ENCODE data around the gene SCAMP4.

The SCAMP4 gene

DNA sequence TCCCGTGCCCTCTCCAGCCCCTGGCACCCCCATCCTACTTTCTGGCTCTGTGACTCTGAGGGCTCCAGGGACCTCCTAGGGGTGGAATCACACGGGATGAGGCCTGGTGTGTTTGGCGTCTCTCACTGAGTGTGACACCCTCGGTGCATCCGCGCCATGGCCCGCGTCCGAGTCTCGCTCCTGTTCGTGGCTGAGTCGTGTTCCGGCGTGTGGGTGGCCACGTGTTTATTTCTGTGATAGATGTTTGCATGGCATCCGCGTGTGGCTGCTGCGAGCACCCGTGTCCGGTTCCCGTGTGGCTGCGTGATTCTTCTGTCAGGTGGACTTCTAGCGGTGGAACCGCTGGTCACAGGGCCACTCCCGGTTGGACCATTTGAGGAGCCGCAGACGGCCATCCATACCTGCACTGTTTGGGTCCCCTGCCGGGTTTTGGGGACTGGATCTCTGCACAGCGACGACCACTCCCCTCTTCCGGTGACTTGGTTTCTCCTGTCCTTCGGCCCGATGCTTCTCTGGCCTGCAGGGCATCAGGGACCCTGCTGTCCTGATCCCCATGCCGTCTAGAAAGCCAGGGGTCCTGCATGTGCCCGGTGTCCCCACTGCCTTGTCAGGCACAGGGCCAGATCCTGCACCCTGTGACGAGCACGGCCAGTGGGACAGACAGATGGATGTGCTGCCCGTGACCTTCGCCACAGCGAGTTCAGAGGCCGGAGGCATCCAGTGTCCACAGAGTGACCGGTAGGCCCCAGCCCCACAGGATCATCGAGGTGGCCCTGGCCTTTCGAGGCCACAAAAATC, 44.3 kb downstream of the SCAMP4 start:
- Histone ChIP-seq H3K36me3 (peaks cover 42% of the 10 kb centered on the region), H3K4me1 (ENCODE audit: control insufficient read depth in 1 of 2, insufficient read depth in 1 of 2, low read depth in 1 of 2, low read length in 1 of 2) (peaks cover 19 to 21% of the 10 kb centered on the region in 2 experiments), H3K9me3 (no peaks in the 10 kb centered on the region), H3K27me3 (no peaks in the 10 kb centered on the region), H3K27ac (peak overlapping the region; percentile 70), H3K4me3 (ENCODE audit: low read depth in 1 of 2, low read length in 1 of 2) (no peak overlapping the region)
- TF ChIP-seq, protein P1, sequence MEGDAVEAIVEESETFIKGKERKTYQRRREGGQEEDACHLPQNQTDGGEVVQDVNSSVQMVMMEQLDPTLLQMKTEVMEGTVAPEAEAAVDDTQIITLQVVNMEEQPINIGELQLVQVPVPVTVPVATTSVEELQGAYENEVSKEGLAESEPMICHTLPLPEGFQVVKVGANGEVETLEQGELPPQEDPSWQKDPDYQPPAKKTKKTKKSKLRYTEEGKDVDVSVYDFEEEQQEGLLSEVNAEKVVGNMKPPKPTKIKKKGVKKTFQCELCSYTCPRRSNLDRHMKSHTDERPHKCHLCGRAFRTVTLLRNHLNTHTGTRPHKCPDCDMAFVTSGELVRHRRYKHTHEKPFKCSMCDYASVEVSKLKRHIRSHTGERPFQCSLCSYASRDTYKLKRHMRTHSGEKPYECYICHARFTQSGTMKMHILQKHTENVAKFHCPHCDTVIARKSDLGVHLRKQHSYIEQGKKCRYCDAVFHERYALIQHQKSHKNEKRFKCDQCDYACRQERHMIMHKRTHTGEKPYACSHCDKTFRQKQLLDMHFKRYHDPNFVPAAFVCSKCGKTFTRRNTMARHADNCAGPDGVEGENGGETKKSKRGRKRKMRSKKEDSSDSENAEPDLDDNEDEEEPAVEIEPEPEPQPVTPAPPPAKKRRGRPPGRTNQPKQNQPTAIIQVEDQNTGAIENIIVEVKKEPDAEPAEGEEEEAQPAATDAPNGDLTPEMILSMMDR (IDR thresholded peaks at IDR 0.05): no peak

DNA sequence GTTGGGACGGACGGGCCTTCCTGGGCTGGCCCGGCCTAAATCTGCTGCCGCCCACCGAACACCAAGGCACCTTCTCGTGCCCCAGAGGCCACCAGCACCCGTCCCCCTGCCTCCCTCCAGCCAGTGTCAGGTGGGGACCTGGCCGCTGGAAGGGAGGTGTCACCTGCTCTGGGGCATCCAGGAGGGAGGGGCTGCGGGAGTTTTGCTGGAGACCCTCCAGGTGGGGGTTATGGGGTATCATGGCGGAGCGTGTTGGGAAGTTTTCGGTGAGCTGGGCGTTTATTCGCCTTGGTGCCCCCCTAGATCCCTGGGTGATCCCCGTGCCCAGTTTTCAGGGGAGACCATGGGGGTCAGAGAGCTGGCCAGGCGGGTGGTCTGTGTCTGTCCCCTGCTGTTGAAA, 45.4 kb downstream of the SCAMP4 start:
- H3K4me3 ChIP-seq (ENCODE audit: low read depth in 1 of 2, low read length in 1 of 2): no peak overlapping the region
- H3K9me3 ChIP-seq: no peaks in the 10 kb centered on the region
- TF ChIP-seq, protein P1 (IDR thresholded peaks at IDR 0.05): no peak
- H3K27ac ChIP-seq: no peak overlapping the region
- H3K27me3 ChIP-seq: no peaks in the 10 kb centered on the region
- H3K4me1 ChIP-seq (ENCODE audit: control insufficient read depth in 1 of 2, insufficient read depth in 1 of 2, low read depth in 1 of 2, low read length in 1 of 2): peaks cover 13 to 15% of the 10 kb centered on the region in 2 experiments
- peaks cover 54% of the 10 kb centered on the region for H3K36me3 ChIP-seq

- TF ChIP-seq, protein P1 (IDR thresholded peaks at IDR 0.05): no peak
- H3K9me3 ChIP-seq: no peaks in the 10 kb centered on the region
- no peaks in the 10 kb centered on the region for H3K27me3 ChIP-seq
- peaks cover 13 to 15% of the 10 kb centered on the region in 2 experiments for H3K4me1 ChIP-seq (ENCODE audit: control insufficient read depth in 1 of 2, insufficient read depth in 1 of 2, low read depth in 1 of 2, low read length in 1 of 2)
- no peak overlapping the region for H3K27ac ChIP-seq
- H3K36me3 ChIP-seq: peaks cover 54% of the 10 kb centered on the region
- no peak overlapping the region for H3K4me3 ChIP-seq (ENCODE audit: low read depth in 1 of 2, low read length in 1 of 2)
These were observed 47.4 kb downstream of the SCAMP4 start for GRCh38 chr19:1952635-1953034.

GRCh38 chr19:1953037-1953436, 47.8 kb downstream of the SCAMP4 start:
- Histone ChIP-seq H3K36me3 (peaks cover 54% of the 10 kb centered on the region), H3K4me3 (ENCODE audit: low read depth in 1 of 2, low read length in 1 of 2) (no peak overlapping the region), H3K4me1 (ENCODE audit: control insufficient read depth in 1 of 2, insufficient read depth in 1 of 2, low read depth in 1 of 2, low read length in 1 of 2) (peaks cover 13 to 15% of the 10 kb centered on the region in 2 experiments), H3K27ac (no peak overlapping the region), H3K9me3 (no peaks in the 10 kb centered on the region), H3K27me3 (no peaks in the 10 kb centered on the region)
- TF ChIP-seq, protein P1 (IDR thresholded peaks at IDR 0.05): no peak

DNA sequence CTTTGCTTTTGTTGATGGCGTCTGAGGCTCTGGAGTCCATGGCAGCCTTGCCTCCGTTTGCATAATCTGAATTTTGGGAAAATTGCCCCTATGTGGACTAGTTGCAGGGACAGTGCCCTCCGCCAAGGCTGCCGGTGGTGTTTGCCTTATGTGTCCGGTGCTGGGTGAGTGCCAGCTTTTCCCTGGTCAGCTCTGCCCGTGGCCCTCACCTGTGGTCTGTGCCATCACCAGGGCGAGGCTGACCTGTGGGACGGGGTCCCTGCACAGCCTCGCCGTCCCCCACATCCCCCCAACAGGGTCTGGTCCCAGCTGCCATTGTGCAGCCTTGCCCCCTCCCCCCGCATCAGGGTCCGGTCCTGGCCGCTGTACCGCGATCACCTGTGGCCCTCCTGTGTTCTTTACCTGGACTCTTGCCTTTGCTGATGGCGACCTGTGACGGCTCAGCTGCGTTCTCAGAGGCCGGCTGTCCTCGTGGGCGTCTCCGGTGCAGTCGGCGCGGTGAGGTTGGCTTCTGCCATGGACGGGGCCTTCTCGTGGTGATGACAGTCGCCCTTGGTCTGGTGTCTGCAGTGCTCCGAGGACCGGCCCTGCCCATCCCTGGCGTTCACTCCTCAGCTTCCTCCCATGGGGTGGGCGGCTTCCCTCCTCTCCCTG, 48.4 kb downstream of the SCAMP4 start:
- no peak overlapping the region for H3K4me3 ChIP-seq (ENCODE audit: low read depth in 1 of 2, low read length in 1 of 2)
- H3K4me1 ChIP-seq (ENCODE audit: control insufficient read depth in 1 of 2, insufficient read depth in 1 of 2, low read depth in 1 of 2, low read length in 1 of 2): peaks cover 10 to 14% of the 10 kb centered on the region in 2 experiments
- H3K27me3 ChIP-seq: no peaks in the 10 kb centered on the region
- no peak overlapping the region for H3K27ac ChIP-seq
- TF ChIP-seq, protein P1 (IDR thresholded peaks at IDR 0.05): no peak
- no peaks in the 10 kb centered on the region for H3K9me3 ChIP-seq
- peaks cover 54% of the 10 kb centered on the region for H3K36me3 ChIP-seq

Data from neutrophil (primary cell).